Prostate gland (tissue), 2 donors: Measurements from ENCODE around the gene PGM3.

ENCODE experiments used
- POLR2A ChIP-seq: fragments of 450-650 bp; IDR thresholded peaks from one replicate; pipeline ENCODE4 v1.6.1; 2016; ENCODE audit warnings: antibody characterized with exemption, mild to moderate bottlenecking
- POLR2AphosphoS5 ChIP-seq: sonication (generic); formaldehyde crosslinking; IDR thresholded peaks from one replicate; pipeline ENCODE4 v1.6.1; 2017; ENCODE audit warnings: antibody characterized with exemption
- TF ChIP-seq, protein P1 (sequence below), 4 experiments: fragments of 200-600 bp in 2 of 4; fragments of 450-650 bp in 2 of 4; sonication (generic) in 2 of 4; IDR thresholded peaks; 1 replicate in 3 of 4; 2 replicates in 1 of 4; pipeline ENCODE4 v1.5.1; 2016 to 2019; ENCODE audit warnings: antibody characterized with exemption in 4 of 4, mild to moderate bottlenecking in 2 of 4, moderate library complexity in 2 of 4

DNA sequence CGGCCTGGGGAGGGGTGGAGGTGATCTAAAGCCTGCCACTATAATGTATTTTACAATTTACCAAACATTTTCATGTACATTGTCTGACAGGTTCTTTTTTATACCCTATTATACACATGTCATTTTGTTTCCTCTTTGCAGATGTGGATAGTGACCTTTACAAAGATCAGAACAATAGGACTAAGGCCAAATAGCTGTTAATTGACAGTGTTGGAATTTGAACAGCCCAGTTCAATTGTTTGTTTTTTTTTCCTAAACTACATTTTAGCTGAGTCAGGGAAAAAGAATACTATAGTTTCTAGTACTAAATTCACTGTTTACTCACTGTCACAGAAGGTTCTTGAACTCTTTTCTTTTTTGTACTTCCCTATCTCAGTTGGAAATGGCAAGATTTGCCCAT, 40.2 kb downstream of the PGM3 start:
- TF ChIP-seq, protein P1, sequence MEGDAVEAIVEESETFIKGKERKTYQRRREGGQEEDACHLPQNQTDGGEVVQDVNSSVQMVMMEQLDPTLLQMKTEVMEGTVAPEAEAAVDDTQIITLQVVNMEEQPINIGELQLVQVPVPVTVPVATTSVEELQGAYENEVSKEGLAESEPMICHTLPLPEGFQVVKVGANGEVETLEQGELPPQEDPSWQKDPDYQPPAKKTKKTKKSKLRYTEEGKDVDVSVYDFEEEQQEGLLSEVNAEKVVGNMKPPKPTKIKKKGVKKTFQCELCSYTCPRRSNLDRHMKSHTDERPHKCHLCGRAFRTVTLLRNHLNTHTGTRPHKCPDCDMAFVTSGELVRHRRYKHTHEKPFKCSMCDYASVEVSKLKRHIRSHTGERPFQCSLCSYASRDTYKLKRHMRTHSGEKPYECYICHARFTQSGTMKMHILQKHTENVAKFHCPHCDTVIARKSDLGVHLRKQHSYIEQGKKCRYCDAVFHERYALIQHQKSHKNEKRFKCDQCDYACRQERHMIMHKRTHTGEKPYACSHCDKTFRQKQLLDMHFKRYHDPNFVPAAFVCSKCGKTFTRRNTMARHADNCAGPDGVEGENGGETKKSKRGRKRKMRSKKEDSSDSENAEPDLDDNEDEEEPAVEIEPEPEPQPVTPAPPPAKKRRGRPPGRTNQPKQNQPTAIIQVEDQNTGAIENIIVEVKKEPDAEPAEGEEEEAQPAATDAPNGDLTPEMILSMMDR (IDR thresholded peaks at IDR 0.05): no peak
- TF ChIP-seq POLR2A (no peak), POLR2AphosphoS5 (no peak)
